Tibial nerve (tissue), 4 donors: ENCODE data around the gene PTGIS. TPM values are rescaled to one million over a fixed set of nuclear protein-coding genes. Genes with fewer than 3 reads are reported as not detected.

ENCODE experiments used
- DNase-seq, 2 donors: peaks; one replicate each; pipeline ENCODE4 v3.0.0-alpha.2; 2019; ENCODE audit warnings: low spot score in 2 of 2
- H3K27ac ChIP-seq, 4 donors: fragments of 200-600 bp; sonication (generic) in 3 of 4; one replicate each; pipeline ENCODE4 v1.5.1; 2017 to 2019; ENCODE audit warnings: mild to moderate bottlenecking in 1 of 4
- H3K27me3 ChIP-seq, 2 donors: fragments of 200-600 bp; sonication (generic) in 1 of 2; one replicate each; pipeline versions ENCODE4 v1.5.1 to v1.6.0; 2017 to 2019
- H3K36me3 ChIP-seq, 3 donors: fragments of 200-600 bp; sonication (generic); one replicate each; pipeline ENCODE4 v1.5.1; 2018 to 2019
- H3K4me1 ChIP-seq, 4 donors: fragments of 200-600 bp; sonication (generic) in 3 of 4; one replicate each; pipeline ENCODE4 v1.5.1; 2017 to 2019
- H3K4me3 ChIP-seq, 4 donors: fragments of 200-600 bp; sonication (generic) in 3 of 4; one replicate each; pipeline ENCODE4 v1.5.1; 2017 to 2019; ENCODE audit warnings: mild to moderate bottlenecking in 1 of 4, moderate library complexity in 1 of 4
- H3K9me3 ChIP-seq, 4 donors: fragments of 200-600 bp; sonication (generic) in 3 of 4; one replicate each; pipeline ENCODE4 v1.5.1; 2017 to 2019
- EP300 ChIP-seq, 2 donors: sonication (generic); formaldehyde crosslinking; IDR thresholded peaks; one replicate each; pipeline ENCODE4 v1.6.1; 2017; ENCODE audit warnings: antibody characterized with exemption in 2 of 2, mild to moderate bottlenecking in 1 of 2
- POLR2A ChIP-seq, 2 donors: fragments of 450-650 bp; IDR thresholded peaks; one replicate each; pipeline ENCODE4 v1.6.1; 2017; ENCODE audit warnings: antibody characterized with exemption in 2 of 2, mild to moderate bottlenecking in 2 of 2, moderate library complexity in 2 of 2
- WGBS, 2 donors: methylation state at CpG; one replicate each; pipeline ENCODE4 v1.1.5; 2018; 5-methylcytosine and 5-hydroxymethylcytosine counted together
- total RNA-seq, 4 donors: library from RNA; depleted of rRNA; stranded (reverse); fragments of >200 nt; gene quantifications; one replicate each; pipeline ENCODE4 v1.1.0, GENCODE V29; 2016
- TF ChIP-seq, protein P1 (sequence below), 5 experiments: fragments of 200-600 bp in 3 of 5; fragments of 450-650 bp in 2 of 5; sonication (generic) in 3 of 5; IDR thresholded peaks; one replicate each; pipeline ENCODE4 v1.5.1; 2016 to 2019; ENCODE audit warnings: antibody characterized with exemption in 5 of 5, mild to moderate bottlenecking in 3 of 5, moderate library complexity in 2 of 5

Gene PTGIS
- total RNA-seq, 4 donors from 2014 or later = 31.5 to 92.4 (median 47.5) TPM

DNA sequence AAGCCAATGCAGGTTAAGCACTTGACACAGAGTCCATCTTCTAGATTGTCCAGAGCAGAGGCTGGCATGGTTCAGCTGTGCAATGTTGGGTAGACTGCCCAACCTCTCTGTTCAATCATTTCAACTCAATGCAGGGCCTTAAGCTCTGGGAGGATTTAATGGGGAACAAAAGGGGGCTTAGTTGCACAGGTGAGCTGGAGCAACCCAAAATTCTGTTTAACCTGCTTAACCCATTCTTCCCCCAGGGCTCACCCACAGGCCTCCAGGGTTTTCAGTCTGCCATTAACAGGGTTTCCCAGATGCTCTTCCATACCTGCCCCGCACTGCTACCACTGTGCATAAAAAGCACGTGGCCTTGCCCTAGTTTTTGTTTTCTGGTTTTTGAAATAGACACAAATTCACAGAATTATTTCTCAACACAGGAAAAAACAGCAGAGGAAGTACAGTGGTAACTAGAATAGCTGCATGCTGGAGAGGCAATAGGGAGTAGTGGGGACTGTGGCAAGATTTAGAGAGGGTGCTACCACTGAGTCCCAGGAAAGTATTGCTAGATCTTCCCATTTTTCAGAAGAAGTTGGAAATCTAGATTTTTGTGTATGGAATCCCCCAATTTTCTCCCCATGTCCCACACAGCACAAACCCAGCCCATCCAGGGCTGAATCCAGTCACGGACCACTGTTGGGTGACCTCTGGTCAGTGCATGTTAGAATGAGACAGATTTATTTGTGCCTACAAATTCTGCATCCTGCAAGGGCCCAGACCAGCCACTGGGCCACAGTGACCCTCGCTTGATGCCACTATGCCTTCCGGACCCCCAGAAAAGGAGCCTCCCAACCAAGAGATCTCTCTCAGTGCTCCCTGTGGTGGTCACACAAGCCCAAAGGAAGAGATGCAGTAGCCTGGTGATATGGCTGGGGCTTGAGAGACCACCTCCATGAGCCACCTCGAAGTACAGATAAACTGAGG lies 4.6 kb downstream of the PTGIS start:
- Histone ChIP-seq H3K4me3 (peak overlapping the region in 1 of 4 donors; percentile 3), H3K36me3 (no peaks in the 10 kb centered on the region), H3K27ac (peak overlapping the region in 3 of 4 donors; percentile 50 to 85 (median 80)), H3K9me3 (no peaks in the 10 kb centered on the region), H3K4me1 (peaks cover 0 to 55% (median 17%) of the 10 kb centered on the region in 4 donors), H3K27me3 (peaks cover 0 to 26% of the 10 kb centered on the region in 2 donors)
- DNase-seq = no peak
- TF ChIP-seq, protein P1, sequence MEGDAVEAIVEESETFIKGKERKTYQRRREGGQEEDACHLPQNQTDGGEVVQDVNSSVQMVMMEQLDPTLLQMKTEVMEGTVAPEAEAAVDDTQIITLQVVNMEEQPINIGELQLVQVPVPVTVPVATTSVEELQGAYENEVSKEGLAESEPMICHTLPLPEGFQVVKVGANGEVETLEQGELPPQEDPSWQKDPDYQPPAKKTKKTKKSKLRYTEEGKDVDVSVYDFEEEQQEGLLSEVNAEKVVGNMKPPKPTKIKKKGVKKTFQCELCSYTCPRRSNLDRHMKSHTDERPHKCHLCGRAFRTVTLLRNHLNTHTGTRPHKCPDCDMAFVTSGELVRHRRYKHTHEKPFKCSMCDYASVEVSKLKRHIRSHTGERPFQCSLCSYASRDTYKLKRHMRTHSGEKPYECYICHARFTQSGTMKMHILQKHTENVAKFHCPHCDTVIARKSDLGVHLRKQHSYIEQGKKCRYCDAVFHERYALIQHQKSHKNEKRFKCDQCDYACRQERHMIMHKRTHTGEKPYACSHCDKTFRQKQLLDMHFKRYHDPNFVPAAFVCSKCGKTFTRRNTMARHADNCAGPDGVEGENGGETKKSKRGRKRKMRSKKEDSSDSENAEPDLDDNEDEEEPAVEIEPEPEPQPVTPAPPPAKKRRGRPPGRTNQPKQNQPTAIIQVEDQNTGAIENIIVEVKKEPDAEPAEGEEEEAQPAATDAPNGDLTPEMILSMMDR (IDR thresholded peaks at IDR 0.05) = no peak
- TF ChIP-seq EP300 (IDR thresholded peaks at IDR 0.05) = no peak
- TF ChIP-seq POLR2A (IDR thresholded peaks at IDR 0.05) = no peak
- WGBS, 2 donors = 90% methylated on average over 6 of the region's 6 CpGs

DNA sequence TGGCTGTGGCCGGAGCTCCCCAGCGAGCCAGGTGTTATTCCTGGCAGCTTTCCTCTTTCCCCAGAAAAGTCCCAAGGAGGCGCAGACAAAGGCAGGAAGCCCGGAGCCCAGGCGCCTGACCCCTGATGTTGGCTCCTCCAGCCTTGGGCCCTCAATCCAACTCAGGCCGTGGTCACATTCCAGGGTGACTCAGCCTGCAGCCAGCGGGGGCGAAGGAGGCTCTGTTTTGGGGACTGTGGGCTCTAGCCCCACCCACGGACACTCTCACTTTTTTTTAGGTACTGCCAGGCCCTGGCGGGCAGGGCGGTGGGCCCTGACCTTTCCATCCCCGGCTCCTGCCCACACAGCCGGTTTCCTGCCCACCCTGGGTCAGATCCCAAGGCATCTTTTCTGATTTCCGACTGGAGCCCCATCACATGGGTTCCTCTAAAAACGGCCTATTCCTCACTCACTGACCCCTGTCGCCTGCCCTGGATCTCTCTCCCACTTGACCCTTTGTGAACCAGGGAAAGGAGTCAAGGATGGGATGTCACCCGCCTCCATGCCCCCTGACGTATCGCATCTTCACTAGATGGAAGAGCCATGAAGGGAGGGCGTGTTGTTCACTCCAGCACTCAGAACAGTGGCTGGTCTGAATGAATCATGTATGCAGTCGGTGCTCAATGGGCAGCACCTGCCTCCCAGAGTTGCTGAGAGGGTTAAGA lies 5.5 kb downstream of the PTGIS start:
- Histone ChIP-seq H3K36me3 (no peaks in the 10 kb centered on the region), H3K4me1 (peaks cover 0 to 55% (median 15%) of the 10 kb centered on the region in 4 donors), H3K4me3 (peak overlapping the region in 1 of 4 donors; percentile 3), H3K9me3 (no peaks in the 10 kb centered on the region), H3K27ac (peak overlapping the region; percentile 50 to 85 (median 70)), H3K27me3 (peaks cover 0 to 21% of the 10 kb centered on the region in 2 donors)
- WGBS, 2 donors = 31 to 38% methylated on average over 19 to 21 of the region's 21 CpGs
- TF ChIP-seq POLR2A (IDR thresholded peaks at IDR 0.05) = no peak
- TF ChIP-seq, protein P1 (IDR thresholded peaks at IDR 0.05) = no peak
- peak; percentile 27 to 83 for TF ChIP-seq EP300 (IDR thresholded peaks at IDR 0.05)
- peak; percentile 73 to 77 for DNase-seq

DNA sequence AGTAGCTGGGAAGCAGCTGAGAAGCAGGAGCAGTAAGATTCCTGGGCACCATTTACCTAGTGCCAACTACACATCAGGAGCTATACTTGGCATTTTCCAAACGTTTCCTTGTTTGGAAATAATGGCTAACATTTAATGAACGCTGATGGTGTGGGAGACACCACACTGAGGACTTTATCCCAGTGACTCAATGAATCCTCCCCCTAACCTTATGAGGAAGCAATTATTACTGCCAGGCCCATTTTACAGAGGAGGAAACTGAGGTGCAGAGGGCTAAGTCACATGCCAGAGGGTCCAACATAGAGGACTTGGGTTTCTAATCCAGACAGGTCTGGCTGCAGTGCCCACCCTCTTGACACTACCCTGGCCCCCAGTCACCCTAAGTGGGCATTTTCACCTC lies 6.1 kb downstream of the PTGIS start:
- no peak for DNase-seq
- Histone ChIP-seq H3K36me3 (no peaks in the 10 kb centered on the region), H3K27ac (peak overlapping the region; percentile 13 to 85 (median 70)), H3K27me3 (peaks cover 0 to 14% of the 10 kb centered on the region in 2 donors), H3K4me3 (no peak overlapping the region), H3K4me1 (peaks cover 0 to 53% (median 14%) of the 10 kb centered on the region in 4 donors), H3K9me3 (no peaks in the 10 kb centered on the region)
- 44 to 54% methylated on average over 2 of the region's 2 CpGs for WGBS, 2 donors
- no peak for TF ChIP-seq EP300 (IDR thresholded peaks at IDR 0.05)
- TF ChIP-seq, protein P1 (IDR thresholded peaks at IDR 0.05) = no peak
- TF ChIP-seq POLR2A (IDR thresholded peaks at IDR 0.05) = no peak

DNA sequence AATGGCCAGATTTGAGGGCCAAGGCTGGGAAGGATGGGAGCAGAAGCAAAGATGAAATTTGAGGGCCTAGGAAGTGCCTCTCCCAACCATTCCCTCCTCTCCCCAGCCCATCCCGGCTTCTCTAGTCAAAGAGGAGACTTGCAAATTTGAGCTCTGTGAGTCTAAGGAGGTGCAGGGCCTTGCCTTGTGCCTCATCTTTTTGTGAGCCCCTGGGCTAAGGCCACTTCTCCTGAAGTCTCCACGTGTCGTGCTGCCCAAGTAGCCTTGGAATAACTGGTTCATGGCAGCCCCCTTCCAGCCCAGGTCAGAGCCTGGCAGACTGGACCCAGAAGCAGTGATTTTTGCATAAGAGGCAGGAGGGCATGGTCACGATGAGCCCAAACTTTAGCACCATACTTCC lies 6.7 kb downstream of the PTGIS start:
- H3K4me3 ChIP-seq = no peak overlapping the region
- H3K36me3 ChIP-seq = no peaks in the 10 kb centered on the region
- no peaks in the 10 kb centered on the region for H3K9me3 ChIP-seq
- DNase-seq = no peak
- peaks cover 0 to 54% (median 14%) of the 10 kb centered on the region in 4 donors for H3K4me1 ChIP-seq
- H3K27me3 ChIP-seq = peaks cover 0 to 10% of the 10 kb centered on the region in 2 donors
- 78 to 86% methylated on average over 4 of the region's 4 CpGs for WGBS, 2 donors
- TF ChIP-seq, protein P1 (IDR thresholded peaks at IDR 0.05) = no peak
- TF ChIP-seq EP300 (IDR thresholded peaks at IDR 0.05) (no peak), POLR2A (IDR thresholded peaks at IDR 0.05) (no peak)
- H3K27ac ChIP-seq = peak overlapping the region in 2 of 4 donors; percentile 80 to 85
